ENCODE data around the gene RNF213. TPM values are rescaled to one million over a fixed set of nuclear protein-coding genes. Genes with fewer than 3 reads are reported as not detected.

Gene RNF213
- polyA plus RNA-seq, 4 donors: 35.4 to 71.4 (median 53.0) TPM

- Histone ChIP-seq H3K27ac (ENCODE audit: low read depth in 1 of 3, low read length in 2 of 3) (no peak overlapping the region), H3K4me1 (ENCODE audit: control insufficient read depth in 3 of 3, insufficient read depth in 2 of 3, low read depth in 1 of 3, low read length in 2 of 3) (no peaks in the 10 kb centered on the region), H3K4me3 (ENCODE audit: low read depth in 1 of 3, low read length in 3 of 3) (no peak overlapping the region), H3K9me3 (ENCODE audit: control insufficient read depth in 2 of 2, insufficient read depth in 1 of 2, low read depth in 1 of 2, low read length in 1 of 2) (no peaks in the 10 kb centered on the region), H3K36me3 (ENCODE audit: control insufficient read depth in 3 of 3, insufficient read depth in 2 of 3, low read depth in 1 of 3, low read length in 3 of 3) (peaks cover 0 to 24% (median 0%) of the 10 kb centered on the region in 3 donors), H3K27me3 (ENCODE audit: control insufficient read depth in 3 of 3, insufficient read depth in 3 of 3, low read length in 3 of 3) (no peaks in the 10 kb centered on the region)
- DNase-seq (no peak), FAIRE-seq (no peak)
- 85 to 88% (median 88%) methylated on average over 10 to 12 of the region's 12 CpGs for WGBS, 3 donors
Observed at GRCh38 chr17:80442323-80442659, 181.6 kb downstream of the RNF213 start.

- DNase-seq (no peak), FAIRE-seq (no peak)
- peaks cover 0 to 21% (median 0%) of the 10 kb centered on the region in 3 donors for H3K36me3 ChIP-seq (ENCODE audit: control insufficient read depth in 3 of 3, insufficient read depth in 2 of 3, low read depth in 1 of 3, low read length in 3 of 3)
- H3K4me1 ChIP-seq (ENCODE audit: control insufficient read depth in 3 of 3, insufficient read depth in 2 of 3, low read depth in 1 of 3, low read length in 2 of 3): no peaks in the 10 kb centered on the region
- H3K27me3 ChIP-seq (ENCODE audit: control insufficient read depth in 3 of 3, insufficient read depth in 3 of 3, low read length in 3 of 3): no peaks in the 10 kb centered on the region
- no peak overlapping the region for H3K4me3 ChIP-seq (ENCODE audit: low read depth in 1 of 3, low read length in 3 of 3)
- no peak overlapping the region for H3K27ac ChIP-seq (ENCODE audit: low read depth in 1 of 3, low read length in 2 of 3)
- WGBS, 3 donors: 64 to 85% (median 72%) methylated on average over 4 of the region's 4 CpGs
- no peaks in the 10 kb centered on the region for H3K9me3 ChIP-seq (ENCODE audit: control insufficient read depth in 2 of 2, insufficient read depth in 1 of 2, low read depth in 1 of 2, low read length in 1 of 2)
Observed at GRCh38 chr17:80442764-80443163, 182.1 kb downstream of the RNF213 start.

GRCh38 chr17:80443498-80443897 lies 182.8 kb downstream of the RNF213 start:
- FAIRE-seq (no peak), DNase-seq (no peak)
- H3K27ac ChIP-seq (ENCODE audit: low read depth in 1 of 3, low read length in 2 of 3): no peak overlapping the region
- H3K9me3 ChIP-seq (ENCODE audit: control insufficient read depth in 2 of 2, insufficient read depth in 1 of 2, low read depth in 1 of 2, low read length in 1 of 2): no peaks in the 10 kb centered on the region
- no peak overlapping the region for H3K4me3 ChIP-seq (ENCODE audit: low read depth in 1 of 3, low read length in 3 of 3)
- peaks cover 0 to 14% (median 0%) of the 10 kb centered on the region in 3 donors for H3K36me3 ChIP-seq (ENCODE audit: control insufficient read depth in 3 of 3, insufficient read depth in 2 of 3, low read depth in 1 of 3, low read length in 3 of 3)
- H3K4me1 ChIP-seq (ENCODE audit: control insufficient read depth in 3 of 3, insufficient read depth in 2 of 3, low read depth in 1 of 3, low read length in 2 of 3): no peaks in the 10 kb centered on the region
- 33 to 51% (median 45%) methylated on average over 12 of the region's 12 CpGs for WGBS, 3 donors
- H3K27me3 ChIP-seq (ENCODE audit: control insufficient read depth in 3 of 3, insufficient read depth in 3 of 3, low read length in 3 of 3): no peaks in the 10 kb centered on the region

- Histone ChIP-seq H3K9me3 (ENCODE audit: control insufficient read depth in 2 of 2, insufficient read depth in 1 of 2, low read depth in 1 of 2, low read length in 1 of 2) (no peaks in the 10 kb centered on the region), H3K27ac (ENCODE audit: low read depth in 1 of 3, low read length in 2 of 3) (no peak overlapping the region), H3K4me3 (ENCODE audit: low read depth in 1 of 3, low read length in 3 of 3) (no peak overlapping the region), H3K36me3 (ENCODE audit: control insufficient read depth in 3 of 3, insufficient read depth in 2 of 3, low read depth in 1 of 3, low read length in 3 of 3) (peaks cover 0 to 11% (median 0%) of the 10 kb centered on the region in 3 donors), H3K4me1 (ENCODE audit: control insufficient read depth in 3 of 3, insufficient read depth in 2 of 3, low read depth in 1 of 3, low read length in 2 of 3) (no peaks in the 10 kb centered on the region), H3K27me3 (ENCODE audit: control insufficient read depth in 3 of 3, insufficient read depth in 3 of 3, low read length in 3 of 3) (no peaks in the 10 kb centered on the region)
- no peak for DNase-seq
- no peak for FAIRE-seq
- WGBS, 3 donors: 46 to 68% (median 60%) methylated on average over 31 of the region's 31 CpGs
Observed at GRCh38 chr17:80443916-80444643, 183.4 kb downstream of the RNF213 start.

- Histone ChIP-seq H3K9me3 (ENCODE audit: control insufficient read depth in 2 of 2, insufficient read depth in 1 of 2, low read depth in 1 of 2, low read length in 1 of 2) (no peaks in the 10 kb centered on the region), H3K27me3 (ENCODE audit: control insufficient read depth in 3 of 3, insufficient read depth in 3 of 3, low read length in 3 of 3) (no peaks in the 10 kb centered on the region), H3K4me3 (ENCODE audit: low read depth in 1 of 3, low read length in 3 of 3) (no peak overlapping the region), H3K4me1 (ENCODE audit: control insufficient read depth in 3 of 3, insufficient read depth in 2 of 3, low read depth in 1 of 3, low read length in 2 of 3) (no peaks in the 10 kb centered on the region), H3K27ac (ENCODE audit: low read depth in 1 of 3, low read length in 2 of 3) (no peak overlapping the region), H3K36me3 (ENCODE audit: control insufficient read depth in 3 of 3, insufficient read depth in 2 of 3, low read depth in 1 of 3, low read length in 3 of 3) (peaks cover 0 to 11% (median 0%) of the 10 kb centered on the region in 3 donors)
- WGBS, 3 donors: 68 to 76% (median 69%) methylated on average over 3 to 6 of the region's 6 CpGs
- FAIRE-seq: no peak
- no peak for DNase-seq
Observed at GRCh38 chr17:80444644-80444979, 184.0 kb downstream of the RNF213 start.

GRCh38 chr17:80445007-80445725 lies 184.5 kb downstream of the RNF213 start:
- no peak overlapping the region for H3K4me3 ChIP-seq (ENCODE audit: low read depth in 1 of 3, low read length in 3 of 3)
- no peaks in the 10 kb centered on the region for H3K27me3 ChIP-seq (ENCODE audit: control insufficient read depth in 3 of 3, insufficient read depth in 3 of 3, low read length in 3 of 3)
- no peaks in the 10 kb centered on the region for H3K9me3 ChIP-seq (ENCODE audit: control insufficient read depth in 2 of 2, insufficient read depth in 1 of 2, low read depth in 1 of 2, low read length in 1 of 2)
- DNase-seq (no peak), FAIRE-seq (no peak)
- H3K4me1 ChIP-seq (ENCODE audit: control insufficient read depth in 3 of 3, insufficient read depth in 2 of 3, low read depth in 1 of 3, low read length in 2 of 3): no peaks in the 10 kb centered on the region
- H3K36me3 ChIP-seq (ENCODE audit: control insufficient read depth in 3 of 3, insufficient read depth in 2 of 3, low read depth in 1 of 3, low read length in 3 of 3): peaks cover 0 to 11% (median 0%) of the 10 kb centered on the region in 3 donors
- no peak overlapping the region for H3K27ac ChIP-seq (ENCODE audit: low read depth in 1 of 3, low read length in 2 of 3)
- WGBS, 3 donors: 70 to 79% (median 71%) methylated on average over 20 to 26 of the region's 26 CpGs

- Histone ChIP-seq H3K4me1 (ENCODE audit: control insufficient read depth in 3 of 3, insufficient read depth in 2 of 3, low read depth in 1 of 3, low read length in 2 of 3) (no peaks in the 10 kb centered on the region), H3K27me3 (ENCODE audit: control insufficient read depth in 3 of 3, insufficient read depth in 3 of 3, low read length in 3 of 3) (no peaks in the 10 kb centered on the region), H3K27ac (ENCODE audit: low read depth in 1 of 3, low read length in 2 of 3) (no peak overlapping the region), H3K4me3 (ENCODE audit: low read depth in 1 of 3, low read length in 3 of 3) (no peak overlapping the region), H3K36me3 (ENCODE audit: control insufficient read depth in 3 of 3, insufficient read depth in 2 of 3, low read depth in 1 of 3, low read length in 3 of 3) (peaks cover 0 to 11% (median 0%) of the 10 kb centered on the region in 3 donors), H3K9me3 (ENCODE audit: control insufficient read depth in 2 of 2, insufficient read depth in 1 of 2, low read depth in 1 of 2, low read length in 1 of 2) (no peaks in the 10 kb centered on the region)
- FAIRE-seq (no peak), DNase-seq (no peak)
- WGBS, 3 donors: 74 to 81% (median 75%) methylated on average over 8 to 10 of the region's 10 CpGs
Observed at GRCh38 chr17:80445726-80446110, 185.1 kb downstream of the RNF213 start.

GRCh38 chr17:80446645-80447405 lies 186.2 kb downstream of the RNF213 start:
- Histone ChIP-seq H3K4me1 (ENCODE audit: control insufficient read depth in 3 of 3, insufficient read depth in 2 of 3, low read depth in 1 of 3, low read length in 2 of 3) (no peaks in the 10 kb centered on the region), H3K27ac (ENCODE audit: low read depth in 1 of 3, low read length in 2 of 3) (no peak overlapping the region), H3K9me3 (ENCODE audit: control insufficient read depth in 2 of 2, insufficient read depth in 1 of 2, low read depth in 1 of 2, low read length in 1 of 2) (no peaks in the 10 kb centered on the region), H3K4me3 (ENCODE audit: low read depth in 1 of 3, low read length in 3 of 3) (no peak overlapping the region), H3K27me3 (ENCODE audit: control insufficient read depth in 3 of 3, insufficient read depth in 3 of 3, low read length in 3 of 3) (no peaks in the 10 kb centered on the region), H3K36me3 (ENCODE audit: control insufficient read depth in 3 of 3, insufficient read depth in 2 of 3, low read depth in 1 of 3, low read length in 3 of 3) (peaks cover 0 to 5% (median 0%) of the 10 kb centered on the region in 3 donors)
- 36 to 72% (median 52%) methylated on average over 12 of the region's 12 CpGs for WGBS, 3 donors
- DNase-seq (no peak), FAIRE-seq (no peak)
